ENCODE results near the gene GAK. TPM values are rescaled to one million over a fixed set of nuclear protein-coding genes. Genes with fewer than 3 reads are reported as not detected.

The GAK gene
- total and polyA plus RNA-seq, 2 of the 4 experiments (the other 2 are of a cell fraction): 45.1 to 133 TPM

- no TSS peak for BruUV-seq (replicated peaks)
- DNase-seq (no peak), ATAC-seq (ENCODE audit: low read depth) (no peak)
- H3K9me3 ChIP-seq (ENCODE audit: control insufficient read depth, insufficient read depth, low read length): peaks cover 5% of the 10 kb centered on the region
- no peak overlapping the region for H3K18ac ChIP-seq (ENCODE audit: low read depth, low read length)
- H2AFZ ChIP-seq (replicated peaks; ENCODE audit: low read length, poor library complexity): no peak overlapping the region
- no peaks in the 10 kb centered on the region for H4K20me1 ChIP-seq (ENCODE audit: insufficient read depth, low read length)
- no peak overlapping the region for H3K4ac ChIP-seq (ENCODE audit: low read depth, low read length)
- H3K36me3 ChIP-seq (ENCODE audit: control insufficient read depth, insufficient read depth, low read length): no peaks in the 10 kb centered on the region
- H3K9me1 ChIP-seq (ENCODE audit: insufficient read depth, low read length): no peaks in the 10 kb centered on the region
- dilution Hi-C loops (cut with HindIII; ENCODE audit: low sequenced_read_pairs, unreplicated experiment): no loop called here
- H4K91ac ChIP-seq (ENCODE audit: insufficient read depth, low read depth, low read length): no peak overlapping the region
- in situ Hi-C loops (cut with MboI; ENCODE audit: low sequenced_read_pairs): no loop called here
- no peak overlapping the region for H3K23ac ChIP-seq (ENCODE audit: low read depth, low read length)
- TF ChIP-seq SMC3 (IDR thresholded peaks at IDR 0.05; ENCODE audit: low read depth, low read length): no peak
- TF ChIP-seq POLR2A (IDR thresholded peaks at IDR 0.05; ENCODE audit: low read depth, low read length): no peak
- no peak for TF ChIP-seq CTCF (conservative IDR thresholded peaks at IDR 0.05; ENCODE audit: low read depth, low read length)
- TF ChIP-seq RFX5 (IDR thresholded peaks at IDR 0.05; ENCODE audit: low read depth, low read length): no peak
- TF ChIP-seq MXI1 (IDR thresholded peaks at IDR 0.05; ENCODE audit: borderline replicate concordance, low read depth, low read length): no peak
- no peak for TF ChIP-seq BHLHE40 (IDR thresholded peaks at IDR 0.05; ENCODE audit: low read depth, low read length)
- TF ChIP-seq MAZ (IDR thresholded peaks at IDR 0.05; ENCODE audit: borderline replicate concordance, low read depth, low read length): no peak
- TF ChIP-seq RCOR1 (IDR thresholded peaks at IDR 0.05; ENCODE audit: insufficient replicate concordance, low read length): no peak
- TF ChIP-seq RAD21 (IDR thresholded peaks at IDR 0.05; ENCODE audit: low read length): no peak
- TF ChIP-seq CEBPB (IDR thresholded peaks at IDR 0.05; ENCODE audit: low read depth, low read length): no peak
- no peak for TF ChIP-seq NFE2L2 (IDR thresholded peaks at IDR 0.05; ENCODE audit: low read depth, low read length)
- no peak for TF ChIP-seq MAFK (IDR thresholded peaks at IDR 0.05; ENCODE audit: low read depth, low read length)
- no peak for TF ChIP-seq CHD1 (IDR thresholded peaks at IDR 0.05; ENCODE audit: low read depth, low read length)
- TF ChIP-seq, protein P1, sequence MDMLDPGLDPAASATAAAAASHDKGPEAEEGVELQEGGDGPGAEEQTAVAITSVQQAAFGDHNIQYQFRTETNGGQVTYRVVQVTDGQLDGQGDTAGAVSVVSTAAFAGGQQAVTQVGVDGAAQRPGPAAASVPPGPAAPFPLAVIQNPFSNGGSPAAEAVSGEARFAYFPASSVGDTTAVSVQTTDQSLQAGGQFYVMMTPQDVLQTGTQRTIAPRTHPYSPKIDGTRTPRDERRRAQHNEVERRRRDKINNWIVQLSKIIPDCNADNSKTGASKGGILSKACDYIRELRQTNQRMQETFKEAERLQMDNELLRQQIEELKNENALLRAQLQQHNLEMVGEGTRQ (IDR thresholded peaks at IDR 0.05; ENCODE audit: low read depth, low read length): no peak
- TF ChIP-seq, protein P2, sequence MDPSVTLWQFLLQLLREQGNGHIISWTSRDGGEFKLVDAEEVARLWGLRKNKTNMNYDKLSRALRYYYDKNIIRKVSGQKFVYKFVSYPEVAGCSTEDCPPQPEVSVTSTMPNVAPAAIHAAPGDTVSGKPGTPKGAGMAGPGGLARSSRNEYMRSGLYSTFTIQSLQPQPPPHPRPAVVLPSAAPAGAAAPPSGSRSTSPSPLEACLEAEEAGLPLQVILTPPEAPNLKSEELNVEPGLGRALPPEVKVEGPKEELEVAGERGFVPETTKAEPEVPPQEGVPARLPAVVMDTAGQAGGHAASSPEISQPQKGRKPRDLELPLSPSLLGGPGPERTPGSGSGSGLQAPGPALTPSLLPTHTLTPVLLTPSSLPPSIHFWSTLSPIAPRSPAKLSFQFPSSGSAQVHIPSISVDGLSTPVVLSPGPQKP (IDR thresholded peaks at IDR 0.05; ENCODE audit: borderline replicate concordance, low read depth, low read length): no peak
- no peak for TF ChIP-seq FOS (IDR thresholded peaks at IDR 0.05; ENCODE audit: low read depth, low read length)
- H3K79me1 ChIP-seq (ENCODE audit: low read depth in 1 of 2, low read length in 2 of 2): no peaks in the 10 kb centered on the region
- WGBS, 2 experiments (ENCODE audit: extremely low coverage in 2 of 2, insufficient read length in 1 of 2): 80% methylated on average over 32 of the region's 44 CpGs; no CpG with 5 or more reads in 1 of the 2 experiments
- H2BK15ac ChIP-seq (ENCODE audit: low read depth, low read length): no peak overlapping the region
- intact Hi-C loops (cut with micrococcal nuclease): no loop called here
- H3K56ac ChIP-seq (ENCODE audit: extremely low read depth, insufficient read depth, low read length): no peak overlapping the region
- H2BK5ac ChIP-seq (ENCODE audit: low read depth, low read length, poor library complexity, severe bottlenecking): no peak overlapping the region
- H2AK9ac ChIP-seq (replicated peaks; ENCODE audit: low read depth, low read length, poor library complexity): no peak overlapping the region
- ChIA-PET CTCF (no interaction called here), POLR2A (ENCODE audit: unreplicated experiment) (no interaction called here)
- peaks cover 15% of the 10 kb centered on the region for H3K27me3 ChIP-seq (ENCODE audit: control insufficient read depth, insufficient read depth, low read length)
- no peak overlapping the region for H3K9ac ChIP-seq (ENCODE audit: low read depth, low read length)
- no peak overlapping the region for H3K14ac ChIP-seq (replicated peaks; ENCODE audit: low read depth, low read length)
- H4K8ac ChIP-seq (ENCODE audit: low read depth in 2 of 2, low read length in 2 of 2): no peak overlapping the region
- no peak overlapping the region for H3K27ac ChIP-seq (ENCODE audit: insufficient read depth, low read length)
- no peak overlapping the region for H4K5ac ChIP-seq (ENCODE audit: low read depth, low read length)
- no peak overlapping the region for H3K4me3 ChIP-seq (ENCODE audit: insufficient read depth, low read depth, low read length)
- no peak overlapping the region for H2AK5ac ChIP-seq (ENCODE audit: low read depth, low read length)
- no peaks in the 10 kb centered on the region for H3K4me1 ChIP-seq (ENCODE audit: control insufficient read depth, insufficient read depth, low read length)
- H2BK20ac ChIP-seq (ENCODE audit: low read depth, low read length): no peak overlapping the region
- H3K4me2 ChIP-seq (ENCODE audit: low read depth, low read length): no peak overlapping the region
- no peak overlapping the region for H2BK120ac ChIP-seq (ENCODE audit: low read depth, low read length)
Observed at GRCh38 chr4:804804-805203, 127.3 kb downstream of the GAK start.

Measured in IMR-90 (cell line).